Left hindlimb (tissue), 1 donor: ENCODE data around the gene CACNA1C.

Source experiments
- DNase-seq: peaks from one replicate; pipeline ENCODE4 v3.0.0-alpha.2; 2018

Gene CACNA1C

GRCh38 chr12:2172491-2173214 is 119.9 kb downstream of the CACNA1C start:
- no peak for DNase-seq

GRCh38 chr12:2173971-2174370 is 121.2 kb downstream of the CACNA1C start:
- no peak for DNase-seq

- DNase-seq = no peak
Observed at GRCh38 chr12:2177003-2177402, 124.2 kb downstream of the CACNA1C start.

GRCh38 chr12:2177751-2178150 is 125.0 kb downstream of the CACNA1C start:
- no peak for DNase-seq

GRCh38 chr12:2179058-2179457 is 126.3 kb downstream of the CACNA1C start:
- DNase-seq = no peak

GRCh38 chr12:2179953-2180736 is 127.4 kb downstream of the CACNA1C start:
- DNase-seq = no peak

GRCh38 chr12:2180737-2181082 is 127.9 kb downstream of the CACNA1C start:
- no peak for DNase-seq

- peak; percentile 42 for DNase-seq
Observed at GRCh38 chr12:2183556-2184541, 131.1 kb downstream of the CACNA1C start.

GRCh38 chr12:2185751-2186341 is 133.1 kb downstream of the CACNA1C start:
- no peak for DNase-seq

- DNase-seq = no peak
Observed at GRCh38 chr12:2187195-2187945, 134.6 kb downstream of the CACNA1C start.

GRCh38 chr12:2190085-2190484 is 137.3 kb downstream of the CACNA1C start:
- DNase-seq = no peak

GRCh38 chr12:2190896-2191533 is 138.2 kb downstream of the CACNA1C start:
- no peak for DNase-seq

- DNase-seq = no peak
Observed at GRCh38 chr12:2191534-2192153, 138.9 kb downstream of the CACNA1C start.

- no peak for DNase-seq
Observed at GRCh38 chr12:2192231-2192630, 139.4 kb downstream of the CACNA1C start.

GRCh38 chr12:2194060-2194459 is 141.3 kb downstream of the CACNA1C start:
- DNase-seq = no peak

GRCh38 chr12:2194571-2194970 is 141.8 kb downstream of the CACNA1C start:
- no peak for DNase-seq

- no peak for DNase-seq
Observed at GRCh38 chr12:2195085-2195484, 142.3 kb downstream of the CACNA1C start.

GRCh38 chr12:2198005-2198501 is 145.3 kb downstream of the CACNA1C start:
- DNase-seq = no peak

- no peak for DNase-seq
Observed at GRCh38 chr12:2198542-2198941, 145.8 kb downstream of the CACNA1C start.

- DNase-seq = no peak
Observed at GRCh38 chr12:2205996-2206395, 153.2 kb downstream of the CACNA1C start.
